Right lobe of liver (tissue), 6 donors: ENCODE measurements around the gene TMEM72. TPM values are rescaled to one million over a fixed set of nuclear protein-coding genes. Genes with fewer than 3 reads are reported as not detected.

ENCODE experiments used
- ATAC-seq, 4 donors: fragments of 200-7000 bp; cut with Tn5 transposase; one replicate each; pipeline ENCODE4 v1.9.1; 2020; ENCODE audit warnings: mild to moderate bottlenecking in 4 of 4, moderate library complexity in 4 of 4
- DNase-seq, 3 donors: peaks; one replicate each; pipeline ENCODE4 v3.0.0-alpha.2; 2020
- H3K27ac ChIP-seq, 3 donors: fragments of 200-600 bp; one replicate each; pipeline ENCODE4 v1.8.0; 2022
- H3K27me3 ChIP-seq, 2 donors: fragments of 200-600 bp; one replicate each; pipeline ENCODE4 v1.8.0; 2022
- H3K36me3 ChIP-seq, 4 donors: fragments of 200-600 bp; sonication (generic) in 1 of 4; one replicate each; pipeline versions ENCODE4 v1.5.1 to v1.8.0; 2017 to 2022; ENCODE audit warnings: control low read depth in 1 of 4
- H3K4me1 ChIP-seq, 4 donors: fragments of 200-600 bp; sonication (generic) in 1 of 4; one replicate each; pipeline versions ENCODE4 v1.5.1 to v1.8.0; 2017 to 2022; ENCODE audit warnings: control low read depth in 1 of 4
- H3K4me3 ChIP-seq, 3 donors: fragments of 200-600 bp; one replicate each; pipeline ENCODE4 v1.8.0; 2022
- H3K9me3 ChIP-seq, 4 donors: fragments of 200-600 bp; sonication (generic) in 1 of 4; one replicate each; pipeline versions ENCODE4 v1.5.1 to v1.8.0; 2017 to 2022; ENCODE audit warnings: control low read depth in 1 of 4
- CTCF ChIP-seq, 4 donors: fragments of 200-600 bp in 3 of 4; fragments of 450-650 bp in 1 of 4; IDR thresholded peaks; one replicate each; pipeline versions ENCODE4 v1.5.1 to v1.8.0; 2016 to 2022; ENCODE audit warnings: antibody characterized with exemption in 4 of 4, mild to moderate bottlenecking in 2 of 4
- POLR2A ChIP-seq: fragments of 450-650 bp; IDR thresholded peaks from one replicate; pipeline ENCODE4 v1.6.1; 2017; ENCODE audit warnings: antibody characterized with exemption, mild to moderate bottlenecking
- WGBS: methylation state at CpG from one replicate; pipeline ENCODE4 v1.1.6; 2018; ENCODE audit warnings: low coverage, low lambda C conversion rate; ENCODE audit not compliant: insufficient coverage; ENCODE audit errors: missing lambda C conversion rate; 5-methylcytosine and 5-hydroxymethylcytosine counted together
- intact Hi-C, 2 donors: fragments of 100-400 bp; cut with DNase I; formaldehyde crosslinking; loops; one replicate each; pipeline versions ENCODE4 v1.11.2 to v1.14.1; 2022
- total RNA-seq, 6 experiments: library from RNA; depleted of rRNA in 2 of 6; stranded (reverse); fragments of >200 nt in 2 of 6; fragmentation: NEBNext Ultra II Directional in 3 of 6; extraction: Animal tissue kit (Norgen Biotek cat#: 25700) in 3 of 6; gene quantifications; one replicate each; pipeline versions ENCODE4 v1.1.0 to v1.2.4, GENCODE V29; 2016 to 2023
- donor health status: DM: no; HTN: yes; CAD: no.
- donor health status: DM: no; HTN: no; CAD: no.
- donor health status: DM: no; HTN: no; CAD: no.
- donor health status: DM: no; HTN: yes; CAD: no.
- donor health status: DM: no; HTN: yes; CAD: no.

The TMEM72 gene
- total RNA-seq, 6 experiments from 2014 or later: not detected

GRCh38 chr10:44966816-44967509 is 55.8 kb downstream of the TMEM72 start:
- DNase-seq (peak in 1 of 3 donors; percentile 35), ATAC-seq (no peak)
- no peaks in the 10 kb centered on the region for H3K27me3 ChIP-seq
- intact Hi-C loops: no loop called here
- 90% methylated on average over 2 of the region's 8 CpGs for WGBS
- peak; percentile 7 to 27 (median 16) for TF ChIP-seq CTCF (IDR thresholded peaks at IDR 0.05)
- no peak for TF ChIP-seq POLR2A
- H3K4me1 ChIP-seq: peaks cover 0 to 59% (median 11%) of the 10 kb centered on the region in 4 donors
- H3K36me3 ChIP-seq: peaks cover 0 to 17% (median 0%) of the 10 kb centered on the region in 4 donors
- peak overlapping the region in 2 of 3 donors; percentile 38 to 56 for H3K27ac ChIP-seq
- no peak overlapping the region for H3K4me3 ChIP-seq
- H3K9me3 ChIP-seq: no peaks in the 10 kb centered on the region

DNA sequence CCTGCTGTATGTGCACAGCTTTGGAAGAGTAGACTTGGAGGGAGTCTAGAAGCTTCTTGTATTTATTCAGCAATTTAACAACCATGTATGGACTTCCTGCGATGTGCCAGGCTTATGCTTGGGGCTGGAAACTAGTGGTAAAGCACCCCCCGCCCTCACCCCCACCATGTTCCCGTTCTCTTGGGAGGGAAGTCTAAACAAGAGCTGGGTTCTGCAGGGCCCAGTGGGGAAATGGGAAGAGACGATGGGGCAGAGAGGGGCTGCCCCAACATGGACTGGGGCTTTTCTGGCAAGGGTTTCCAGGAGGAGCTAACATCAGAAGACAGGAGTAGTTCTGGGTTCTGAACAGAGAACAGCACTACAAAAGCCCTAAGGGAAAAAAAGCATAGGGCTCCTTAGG is 56.5 kb downstream of the TMEM72 start:
- Histone ChIP-seq H3K4me3 (no peak overlapping the region), H3K4me1 (peaks cover 0 to 57% (median 11%) of the 10 kb centered on the region in 4 donors), H3K27ac (peak overlapping the region; percentile 5 to 61 (median 56)), H3K36me3 (peaks cover 0 to 18% (median 0%) of the 10 kb centered on the region in 4 donors), H3K27me3 (no peaks in the 10 kb centered on the region), H3K9me3 (no peaks in the 10 kb centered on the region)
- 55% methylated on average over 4 of the region's 4 CpGs for WGBS
- peak in 2 of 3 donors; percentile 39 to 43 for DNase-seq
- intact Hi-C loops: no loop called here
- TF ChIP-seq POLR2A (no peak), CTCF (IDR thresholded peaks at IDR 0.05) (no peak)
- peak in 1 of 4 donors; percentile 5 for ATAC-seq

DNA sequence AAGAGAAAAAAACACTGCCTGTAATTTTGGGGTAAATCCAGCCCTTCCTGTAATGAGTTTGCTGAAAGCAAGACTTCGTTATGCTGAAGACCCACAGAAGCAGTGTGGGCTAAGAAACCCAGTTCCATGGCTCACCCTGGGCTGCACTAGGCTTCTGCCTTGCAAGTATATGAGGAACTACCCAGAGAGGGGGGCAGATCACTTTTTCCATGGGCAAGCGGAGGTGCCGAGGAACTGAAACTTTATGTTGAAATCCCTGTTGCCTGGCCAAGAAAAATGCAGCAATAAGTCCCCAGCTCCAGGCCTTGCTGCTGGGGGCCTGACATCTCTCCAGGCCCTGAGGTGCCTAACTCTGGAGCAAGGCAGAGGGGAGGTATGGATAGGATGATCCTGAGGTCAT is 57.0 kb downstream of the TMEM72 start:
- no peak overlapping the region for H3K4me3 ChIP-seq
- H3K9me3 ChIP-seq: no peaks in the 10 kb centered on the region
- intact Hi-C loops: no loop called here
- WGBS: 0% methylated on average over 2 of the region's 3 CpGs
- H3K36me3 ChIP-seq: peaks cover 0 to 18% (median 0%) of the 10 kb centered on the region in 4 donors
- peak overlapping the region; percentile 5 to 61 (median 56) for H3K27ac ChIP-seq
- TF ChIP-seq CTCF (IDR thresholded peaks at IDR 0.05): no peak
- no peak for TF ChIP-seq POLR2A
- peaks cover 0 to 57% (median 11%) of the 10 kb centered on the region in 4 donors for H3K4me1 ChIP-seq
- peak; percentile 12 to 41 (median 20) for ATAC-seq
- H3K27me3 ChIP-seq: no peaks in the 10 kb centered on the region
- peak in 2 of 3 donors; percentile 43 to 65 for DNase-seq

- H3K4me1 ChIP-seq: peaks cover 0 to 53% (median 7%) of the 10 kb centered on the region in 4 donors
- DNase-seq (peak in 1 of 3 donors; percentile 39), ATAC-seq (peak in 1 of 4 donors; percentile 0)
- no peaks in the 10 kb centered on the region for H3K9me3 ChIP-seq
- intact Hi-C loops: no loop called here
- peaks cover 0 to 18% (median 0%) of the 10 kb centered on the region in 4 donors for H3K36me3 ChIP-seq
- H3K27ac ChIP-seq: peak overlapping the region in 2 of 3 donors; percentile 5 to 56
- H3K27me3 ChIP-seq: no peaks in the 10 kb centered on the region
- TF ChIP-seq CTCF (IDR thresholded peaks at IDR 0.05): no peak
- no peak for TF ChIP-seq POLR2A
- no peak overlapping the region for H3K4me3 ChIP-seq
- 67% methylated on average over 9 of the region's 11 CpGs for WGBS
Observed at GRCh38 chr10:44968500-44969400, 57.6 kb downstream of the TMEM72 start.
